ENCODE data around the gene ABCC1.

Gene ABCC1

DNA sequence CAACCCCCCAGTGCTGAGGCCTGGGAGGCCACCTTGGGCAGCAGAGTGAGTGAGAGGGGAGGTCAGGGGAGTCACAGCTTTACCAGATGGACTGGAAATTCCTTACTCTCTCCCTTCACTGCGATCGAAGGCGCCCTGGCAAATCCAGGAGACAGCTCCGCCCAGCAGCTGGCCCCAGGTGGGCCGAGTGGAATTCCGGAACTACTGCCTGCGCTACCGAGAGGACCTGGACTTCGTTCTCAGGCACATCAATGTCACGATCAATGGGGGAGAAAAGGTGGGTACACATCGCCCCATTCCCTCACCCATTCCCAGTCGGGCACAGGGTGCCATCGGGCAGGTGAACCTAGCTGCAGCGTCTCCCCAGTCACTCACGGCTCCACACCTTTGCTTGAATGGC lies 182.2 kb downstream of the ABCC1 start:
- TF ChIP-seq, protein P1, sequence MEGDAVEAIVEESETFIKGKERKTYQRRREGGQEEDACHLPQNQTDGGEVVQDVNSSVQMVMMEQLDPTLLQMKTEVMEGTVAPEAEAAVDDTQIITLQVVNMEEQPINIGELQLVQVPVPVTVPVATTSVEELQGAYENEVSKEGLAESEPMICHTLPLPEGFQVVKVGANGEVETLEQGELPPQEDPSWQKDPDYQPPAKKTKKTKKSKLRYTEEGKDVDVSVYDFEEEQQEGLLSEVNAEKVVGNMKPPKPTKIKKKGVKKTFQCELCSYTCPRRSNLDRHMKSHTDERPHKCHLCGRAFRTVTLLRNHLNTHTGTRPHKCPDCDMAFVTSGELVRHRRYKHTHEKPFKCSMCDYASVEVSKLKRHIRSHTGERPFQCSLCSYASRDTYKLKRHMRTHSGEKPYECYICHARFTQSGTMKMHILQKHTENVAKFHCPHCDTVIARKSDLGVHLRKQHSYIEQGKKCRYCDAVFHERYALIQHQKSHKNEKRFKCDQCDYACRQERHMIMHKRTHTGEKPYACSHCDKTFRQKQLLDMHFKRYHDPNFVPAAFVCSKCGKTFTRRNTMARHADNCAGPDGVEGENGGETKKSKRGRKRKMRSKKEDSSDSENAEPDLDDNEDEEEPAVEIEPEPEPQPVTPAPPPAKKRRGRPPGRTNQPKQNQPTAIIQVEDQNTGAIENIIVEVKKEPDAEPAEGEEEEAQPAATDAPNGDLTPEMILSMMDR (IDR thresholded peaks at IDR 0.05; ENCODE audit: low read length, missing control alignments), result no peak
- DNase-seq (ENCODE audit: low read depth), result no peak
- H3K4me3 ChIP-seq (replicated peaks; ENCODE audit: low read depth, low read length), result no peak overlapping the region

DNA sequence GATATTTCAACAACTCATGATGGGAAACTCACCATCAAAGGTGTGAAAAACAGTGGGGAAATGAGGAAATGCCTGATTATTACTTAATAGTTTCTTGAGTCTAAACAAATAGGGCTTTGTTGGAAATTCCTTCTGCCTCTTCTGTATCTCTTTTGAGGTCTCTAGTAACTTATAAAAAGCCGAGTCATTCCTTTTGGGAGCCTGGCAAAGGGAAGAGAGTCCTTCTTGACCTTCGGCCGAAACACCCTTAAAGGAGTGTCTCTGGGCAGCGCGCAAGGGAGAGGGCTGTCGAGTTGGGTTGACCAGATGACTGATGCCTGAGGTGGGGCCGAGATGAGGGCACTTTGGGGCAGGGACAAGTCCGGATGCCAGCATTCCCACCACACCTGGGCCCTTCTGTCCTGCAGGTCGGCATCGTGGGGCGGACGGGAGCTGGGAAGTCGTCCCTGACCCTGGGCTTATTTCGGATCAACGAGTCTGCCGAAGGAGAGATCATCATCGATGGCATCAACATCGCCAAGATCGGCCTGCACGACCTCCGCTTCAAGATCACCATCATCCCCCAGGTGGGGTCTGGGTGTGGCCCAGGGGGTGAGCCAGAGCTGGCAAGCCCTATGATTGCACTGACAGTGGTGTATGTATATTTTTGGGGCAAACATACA lies 184.7 kb downstream of the ABCC1 start:
- TF ChIP-seq, protein P1 (IDR thresholded peaks at IDR 0.05; ENCODE audit: low read length, missing control alignments), result no peak
- no peak overlapping the region for H3K4me3 ChIP-seq (replicated peaks; ENCODE audit: low read depth, low read length)
- no peak for DNase-seq (ENCODE audit: low read depth)

DNA sequence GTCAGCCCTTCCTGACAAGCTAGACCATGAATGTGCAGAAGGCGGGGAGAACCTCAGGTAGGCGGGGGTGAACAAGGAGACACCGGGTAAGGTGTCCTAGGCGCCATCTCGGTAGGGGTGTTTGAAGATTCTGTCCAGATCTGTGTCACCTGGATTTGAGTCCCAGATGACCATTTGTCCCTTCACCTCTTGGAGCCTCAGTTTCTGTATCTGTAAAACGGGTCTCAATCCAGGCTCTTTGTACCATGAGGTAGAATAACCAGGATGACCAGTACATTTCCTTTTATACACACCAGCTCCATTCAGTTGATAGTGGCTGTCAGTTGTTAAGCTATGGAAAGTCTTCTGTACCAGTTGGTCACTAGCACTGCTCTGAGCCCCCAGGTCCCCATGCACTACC lies 187.2 kb downstream of the ABCC1 start:
- DNase-seq (ENCODE audit: low read depth), result no peak
- H3K4me3 ChIP-seq (replicated peaks; ENCODE audit: low read depth, low read length), result no peak overlapping the region
- TF ChIP-seq, protein P1 (IDR thresholded peaks at IDR 0.05; ENCODE audit: low read length, missing control alignments), result no peak

DNA sequence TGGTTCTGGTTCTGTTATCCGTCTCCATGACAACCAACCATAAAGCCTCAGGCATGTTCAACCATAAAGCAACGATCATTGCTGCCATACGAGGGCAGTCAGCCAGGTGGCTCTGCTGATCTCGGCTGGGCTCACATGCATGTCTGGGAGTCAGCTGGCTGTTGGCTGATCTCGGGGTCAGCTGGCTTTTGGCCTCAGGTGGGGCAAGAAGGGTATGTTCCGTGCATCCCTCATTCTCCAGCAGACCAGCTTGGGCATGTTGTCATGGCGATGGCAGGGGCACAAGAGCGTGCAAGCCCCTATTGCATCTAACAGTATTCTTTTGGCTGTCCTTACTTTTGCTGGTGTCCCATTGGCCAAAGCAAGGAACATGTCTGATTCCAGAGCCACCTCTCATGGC lies 187.7 kb downstream of the ABCC1 start:
- no peak overlapping the region for H3K4me3 ChIP-seq (replicated peaks; ENCODE audit: low read depth, low read length)
- TF ChIP-seq, protein P1 (IDR thresholded peaks at IDR 0.05; ENCODE audit: low read length, missing control alignments), result no peak
- DNase-seq (ENCODE audit: low read depth), result no peak

DNA sequence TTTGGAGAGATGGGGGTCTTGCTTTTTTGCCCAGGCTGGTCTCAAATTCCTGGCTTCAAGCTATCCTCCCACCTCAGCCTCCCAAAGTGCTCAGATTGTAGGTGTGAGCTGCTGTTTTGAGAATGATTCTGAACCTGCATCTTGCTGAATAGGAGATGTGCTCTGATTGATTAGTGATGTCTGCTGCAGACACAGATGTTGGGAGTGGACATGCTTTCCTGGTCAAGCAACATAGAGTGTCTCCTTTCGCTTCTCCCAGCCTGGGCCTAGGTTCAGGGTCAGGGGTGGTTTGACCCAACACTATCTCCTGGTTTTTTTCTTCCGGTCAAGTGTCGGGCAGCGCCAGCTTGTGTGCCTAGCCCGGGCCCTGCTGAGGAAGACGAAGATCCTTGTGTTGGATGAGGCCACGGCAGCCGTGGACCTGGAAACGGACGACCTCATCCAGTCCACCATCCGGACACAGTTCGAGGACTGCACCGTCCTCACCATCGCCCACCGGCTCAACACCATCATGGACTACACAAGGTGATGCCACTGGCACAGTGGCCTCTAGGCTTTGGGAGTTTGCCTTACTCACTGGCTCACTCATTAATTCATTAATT lies 188.7 kb downstream of the ABCC1 start:
- no peak overlapping the region for H3K4me3 ChIP-seq (replicated peaks; ENCODE audit: low read depth, low read length)
- no peak for DNase-seq (ENCODE audit: low read depth)
- TF ChIP-seq, protein P1 (IDR thresholded peaks at IDR 0.05; ENCODE audit: low read length, missing control alignments), result no peak

DNA sequence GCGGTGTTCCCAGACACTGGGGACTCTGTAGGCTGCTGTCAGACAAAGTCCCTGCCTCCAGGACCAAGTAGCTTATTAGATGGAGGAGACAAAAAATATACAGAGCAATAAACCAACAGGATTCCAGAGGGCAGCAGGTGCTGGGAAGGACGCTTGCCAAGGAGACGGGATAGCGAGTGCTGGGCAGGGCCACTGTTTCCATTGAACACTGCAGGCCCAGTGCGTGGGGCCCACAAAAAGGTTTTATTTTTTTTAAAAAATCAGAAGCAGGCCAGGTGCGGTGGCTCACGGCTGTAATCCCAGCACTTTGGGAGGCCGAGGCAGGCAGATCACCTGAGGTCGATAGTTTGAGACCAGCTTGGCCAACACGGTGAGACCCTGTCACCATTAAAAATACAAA lies 189.6 kb downstream of the ABCC1 start:
- TF ChIP-seq, protein P1 (IDR thresholded peaks at IDR 0.05; ENCODE audit: low read length, missing control alignments), result no peak
- H3K4me3 ChIP-seq (replicated peaks; ENCODE audit: low read depth, low read length), result no peak overlapping the region
- DNase-seq (ENCODE audit: low read depth), result no peak

DNA sequence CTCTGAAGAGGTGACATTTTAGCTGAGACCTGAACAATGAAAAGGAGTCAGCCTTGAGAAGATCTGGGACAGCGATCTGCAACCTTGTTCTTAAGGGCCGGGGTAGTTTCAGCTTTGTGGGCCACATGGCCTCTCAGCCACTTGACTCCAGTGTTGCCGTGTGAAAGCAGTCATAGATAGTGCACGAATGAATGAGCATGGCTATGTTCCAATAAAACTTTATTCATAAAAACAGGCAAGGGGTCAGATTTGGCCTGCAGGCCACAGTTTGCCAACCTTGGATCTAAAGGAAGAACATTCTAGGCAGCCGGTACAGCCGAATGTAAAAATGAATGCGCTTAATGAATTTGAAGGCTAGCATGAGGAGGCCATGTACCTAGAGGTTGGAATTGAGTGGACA lies 190.4 kb downstream of the ABCC1 start:
- H3K4me3 ChIP-seq (replicated peaks; ENCODE audit: low read depth, low read length), result no peak overlapping the region
- TF ChIP-seq, protein P1 (IDR thresholded peaks at IDR 0.05; ENCODE audit: low read length, missing control alignments), result no peak
- DNase-seq (ENCODE audit: low read depth), result no peak
